Stomach (tissue), 9 donors: ENCODE measurements around the gene DNAH17. TPM values are rescaled to one million over a fixed set of nuclear protein-coding genes. Genes with fewer than 3 reads are reported as not detected.

Experiments
- DNase-seq, 2 donors: peaks; one replicate each; pipeline versions ENCODE4 v3.0.0 to v3.0.0-alpha.2; 2013 to 2019
- H3K27ac ChIP-seq, 5 donors: fragments of 200-600 bp in 4 of 5; sonication (generic) in 4 of 5; one replicate each; pipeline ENCODE4 v1.5.1; 2013 to 2019; ENCODE audit warnings: mild to moderate bottlenecking in 1 of 5, moderate library complexity in 1 of 5
- H3K27me3 ChIP-seq, 3 donors: fragments of 200-600 bp; sonication (generic); one replicate each; pipeline ENCODE4 v1.5.1; 2017 to 2019; ENCODE audit warnings: mixed run types in 1 of 3
- H3K36me3 ChIP-seq, 4 donors: fragments of 200-600 bp; sonication (generic); 1 replicate in 3 of 4; 2 replicates in 1 of 4; pipeline ENCODE4 v1.5.1; 2016 to 2019
- H3K4me1 ChIP-seq, 4 donors: fragments of 200-600 bp; sonication (generic); one replicate each; pipeline ENCODE4 v1.5.1; 2016 to 2019
- H3K4me3 ChIP-seq, 4 donors: fragments of 200-600 bp; sonication (generic) in 3 of 4; one replicate each; pipeline ENCODE4 v1.5.1; 2016 to 2019; ENCODE audit warnings: mild to moderate bottlenecking in 1 of 4
- H3K9me3 ChIP-seq, 4 donors: fragments of 200-600 bp; sonication (generic); one replicate each; pipeline ENCODE4 v1.5.1; 2016 to 2019
- EP300 ChIP-seq: sonication (generic); formaldehyde crosslinking; IDR thresholded peaks from one replicate; pipeline ENCODE4 v1.6.1; 2017; ENCODE audit warnings: antibody characterized with exemption
- POLR2A ChIP-seq, 4 donors: fragments of 450-650 bp; IDR thresholded peaks; one replicate each; pipeline ENCODE4 v1.6.1; 2016; ENCODE audit warnings: antibody characterized with exemption in 4 of 4, control low read depth in 2 of 4, mild to moderate bottlenecking in 1 of 4, moderate library complexity in 1 of 4
- POLR2AphosphoS5 ChIP-seq, 3 donors: sonication (generic); formaldehyde crosslinking; IDR thresholded peaks; one replicate each; pipeline ENCODE4 v1.6.1; 2016; ENCODE audit warnings: antibody characterized with exemption in 3 of 3
- WGBS, 5 donors: extraction: QIAGEN DNeasy Blood & Tissue Kit in 3 of 5; methylation state at CpG; one replicate each; pipeline versions ENCODE4 v1.1.5 to v1.1.7; 2013 to 2018; 5-methylcytosine and 5-hydroxymethylcytosine counted together
- intact Hi-C: fragments of 100-400 bp; cut with DNase I; formaldehyde crosslinking; loops from one replicate; pipeline ENCODE4 v1.15.1; 2023; ENCODE audit warnings: low total_unique reads
- polyA plus RNA-seq, 3 donors: library from polyadenylated mRNA; stranded (reverse); fragments of 200-250 nt; gene quantifications; one replicate each; pipeline ENCODE4 v1.2.3, GENCODE V29; 2013
- total RNA-seq, 5 donors: library from RNA; depleted of rRNA; stranded (reverse); fragments of >200 nt; gene quantifications; one replicate each; pipeline versions ENCODE4 v1.1.0 to v1.2.3, GENCODE V29; 2014 to 2016
- TF ChIP-seq, protein P1 (sequence below), 7 experiments: fragments of 450-650 bp in 4 of 7; fragments of 200-600 bp in 3 of 7; sonication (generic) in 3 of 7; IDR thresholded peaks; one replicate each; pipeline ENCODE4 v1.5.1; 2016 to 2019; ENCODE audit warnings: antibody characterized with exemption in 7 of 7, control low read depth in 2 of 7, mild to moderate bottlenecking in 1 of 7
- donor health status: healthy with polysubstance abuse.
- donor health status: Bipolar disorder and iron deficiency.
- donor health status: healthy.

DNAH17 gene
- total and polyA plus RNA-seq, 8 donors, result 0.03 to 2.4 (median 0.45) TPM; not detected in 5

DNA sequence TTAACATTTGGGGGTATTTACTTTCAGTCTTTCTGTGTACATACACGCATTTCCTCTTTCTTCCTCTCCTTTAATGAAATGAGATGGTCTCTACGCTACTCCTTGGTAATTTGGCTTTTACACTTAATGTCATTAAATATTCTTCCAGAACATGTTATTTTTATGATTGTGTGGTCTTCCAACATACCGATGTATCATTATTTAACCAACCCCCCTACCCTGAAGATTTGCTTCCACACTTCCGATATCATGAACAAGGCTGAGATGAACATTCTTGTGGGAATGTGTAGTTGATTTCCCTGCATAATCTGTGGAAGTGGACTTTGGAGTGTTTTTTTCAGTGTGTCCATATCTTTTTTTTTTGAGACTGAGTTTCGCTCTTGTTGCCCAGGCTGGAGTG is 201.0 kb downstream of the DNAH17 start:
- 73 to 84% (median 76%) methylated on average over 5 of the region's 5 CpGs for WGBS, 5 donors
- no peaks in the 10 kb centered on the region for H3K27me3 ChIP-seq
- H3K4me1 ChIP-seq, result peaks cover 19 to 45% (median 32%) of the 10 kb centered on the region in 4 donors
- intact Hi-C loops, result loop anchor here (10.0 kb wide), 1 partner anchor 49 kb away; no protein-coding TSS in a partner anchor
- H3K9me3 ChIP-seq, result no peaks in the 10 kb centered on the region
- H3K27ac ChIP-seq, result peak overlapping the region in 4 of 5 donors; percentile 20 to 95 (median 86)
- peaks cover 0 to 3% (median 0%) of the 10 kb centered on the region in 4 donors for H3K36me3 ChIP-seq
- no peak overlapping the region for H3K4me3 ChIP-seq
- no peak for TF ChIP-seq POLR2AphosphoS5 (IDR thresholded peaks at IDR 0.05)
- TF ChIP-seq EP300, result no peak
- TF ChIP-seq, protein P1, sequence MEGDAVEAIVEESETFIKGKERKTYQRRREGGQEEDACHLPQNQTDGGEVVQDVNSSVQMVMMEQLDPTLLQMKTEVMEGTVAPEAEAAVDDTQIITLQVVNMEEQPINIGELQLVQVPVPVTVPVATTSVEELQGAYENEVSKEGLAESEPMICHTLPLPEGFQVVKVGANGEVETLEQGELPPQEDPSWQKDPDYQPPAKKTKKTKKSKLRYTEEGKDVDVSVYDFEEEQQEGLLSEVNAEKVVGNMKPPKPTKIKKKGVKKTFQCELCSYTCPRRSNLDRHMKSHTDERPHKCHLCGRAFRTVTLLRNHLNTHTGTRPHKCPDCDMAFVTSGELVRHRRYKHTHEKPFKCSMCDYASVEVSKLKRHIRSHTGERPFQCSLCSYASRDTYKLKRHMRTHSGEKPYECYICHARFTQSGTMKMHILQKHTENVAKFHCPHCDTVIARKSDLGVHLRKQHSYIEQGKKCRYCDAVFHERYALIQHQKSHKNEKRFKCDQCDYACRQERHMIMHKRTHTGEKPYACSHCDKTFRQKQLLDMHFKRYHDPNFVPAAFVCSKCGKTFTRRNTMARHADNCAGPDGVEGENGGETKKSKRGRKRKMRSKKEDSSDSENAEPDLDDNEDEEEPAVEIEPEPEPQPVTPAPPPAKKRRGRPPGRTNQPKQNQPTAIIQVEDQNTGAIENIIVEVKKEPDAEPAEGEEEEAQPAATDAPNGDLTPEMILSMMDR (IDR thresholded peaks at IDR 0.05), result no peak
- TF ChIP-seq POLR2A (IDR thresholded peaks at IDR 0.05), result no peak
- no peak for DNase-seq

DNA sequence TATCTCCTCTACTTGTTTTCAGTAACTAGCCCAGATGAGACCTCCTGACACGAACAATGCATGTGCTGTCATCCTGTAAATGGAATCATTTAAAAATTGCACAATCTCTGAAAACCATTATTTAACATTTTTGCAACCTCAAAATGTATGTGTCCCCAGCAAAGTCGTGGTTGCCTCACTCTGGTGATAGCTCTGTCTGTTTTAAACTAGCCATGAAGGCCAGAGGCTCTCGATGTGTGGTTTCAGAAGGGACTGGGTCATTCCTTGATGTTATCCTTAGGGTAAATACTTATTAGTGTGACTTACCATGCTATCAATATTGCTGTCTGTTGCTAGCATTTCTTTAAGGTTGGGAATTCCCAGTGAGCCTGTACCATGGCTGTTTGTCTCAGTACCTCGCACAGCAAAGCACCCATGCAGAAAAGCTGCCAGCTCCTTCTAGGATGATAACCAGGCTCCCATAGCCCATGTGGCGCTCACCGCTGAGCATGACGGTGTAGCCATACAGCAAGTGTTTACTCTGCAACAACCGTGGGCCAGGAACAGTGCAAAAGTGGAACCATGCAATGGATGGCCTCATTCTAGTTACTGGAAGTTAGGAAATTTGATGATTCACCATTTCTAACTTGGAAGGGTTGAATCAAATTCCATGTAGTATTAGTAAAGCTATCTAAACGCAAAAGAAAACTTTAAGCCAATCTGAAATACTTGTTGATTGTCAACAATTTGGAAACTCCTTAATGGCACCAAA is 201.6 kb downstream of the DNAH17 start:
- intact Hi-C loops, result loop anchor here (10.0 kb wide), 1 partner anchor 49 kb away; no protein-coding TSS in a partner anchor
- TF ChIP-seq POLR2A (IDR thresholded peaks at IDR 0.05) (no peak), POLR2AphosphoS5 (IDR thresholded peaks at IDR 0.05) (peak; percentile 58 to 97 (median 75)), EP300 (peak; percentile 78)
- TF ChIP-seq, protein P1 (IDR thresholded peaks at IDR 0.05), result no peak
- peak overlapping the region; percentile 31 to 95 (median 77) for H3K27ac ChIP-seq
- no peaks in the 10 kb centered on the region for H3K9me3 ChIP-seq
- 37 to 54% (median 46%) methylated on average over 9 of the region's 9 CpGs for WGBS, 5 donors
- peaks cover 15 to 39% (median 26%) of the 10 kb centered on the region in 4 donors for H3K4me1 ChIP-seq
- no peak for DNase-seq
- no peaks in the 10 kb centered on the region for H3K36me3 ChIP-seq
- H3K27me3 ChIP-seq, result no peaks in the 10 kb centered on the region
- no peak overlapping the region for H3K4me3 ChIP-seq

DNA sequence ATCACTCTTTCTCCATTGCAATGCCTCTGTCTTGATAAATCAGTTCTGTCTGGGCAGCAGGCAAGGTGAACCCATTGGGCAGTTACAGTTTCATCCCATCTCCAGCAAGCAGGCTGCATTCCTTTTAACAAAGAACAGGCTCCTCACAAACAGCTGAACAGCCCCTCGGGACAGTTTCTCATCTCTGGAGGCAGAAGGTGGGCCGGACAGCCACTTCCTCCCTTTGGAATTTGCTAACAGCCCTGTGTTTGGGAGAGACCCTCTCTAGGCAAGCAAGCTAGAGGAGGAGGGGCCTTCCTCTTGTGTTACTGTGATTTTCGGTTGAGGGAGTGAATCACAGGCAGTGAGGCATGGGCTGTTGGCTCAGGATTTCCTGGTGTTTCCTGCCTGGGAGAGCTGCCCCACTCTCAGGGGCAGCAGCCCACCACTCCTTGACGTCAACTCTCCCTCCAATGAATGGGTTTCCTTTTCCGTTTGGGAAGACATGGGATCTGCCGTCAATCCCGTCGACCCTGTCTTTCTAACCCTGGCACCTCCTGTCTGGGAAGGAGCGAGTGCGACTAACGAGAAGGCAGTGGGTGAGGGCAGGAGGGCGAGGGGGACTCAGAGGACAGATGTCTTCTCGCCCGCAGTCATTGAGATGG is 202.4 kb downstream of the DNAH17 start:
- H3K27me3 ChIP-seq, result no peaks in the 10 kb centered on the region
- DNase-seq, result no peak
- peaks cover 8 to 31% (median 18%) of the 10 kb centered on the region in 4 donors for H3K4me1 ChIP-seq
- TF ChIP-seq POLR2AphosphoS5 (IDR thresholded peaks at IDR 0.05) (peak in 1 of 3 donors; percentile 38), POLR2A (IDR thresholded peaks at IDR 0.05) (no peak), EP300 (no peak)
- TF ChIP-seq, protein P1 (IDR thresholded peaks at IDR 0.05), result no peak
- WGBS, 5 donors, result 65 to 71% (median 68%) methylated on average over 12 to 14 of the region's 14 CpGs
- H3K9me3 ChIP-seq, result no peaks in the 10 kb centered on the region
- intact Hi-C loops, result loop anchor here (10.0 kb wide), 1 partner anchor 50 kb away; no protein-coding TSS in a partner anchor
- H3K36me3 ChIP-seq, result no peaks in the 10 kb centered on the region
- peak overlapping the region; percentile 31 to 95 (median 77) for H3K27ac ChIP-seq
- H3K4me3 ChIP-seq, result no peak overlapping the region

DNA sequence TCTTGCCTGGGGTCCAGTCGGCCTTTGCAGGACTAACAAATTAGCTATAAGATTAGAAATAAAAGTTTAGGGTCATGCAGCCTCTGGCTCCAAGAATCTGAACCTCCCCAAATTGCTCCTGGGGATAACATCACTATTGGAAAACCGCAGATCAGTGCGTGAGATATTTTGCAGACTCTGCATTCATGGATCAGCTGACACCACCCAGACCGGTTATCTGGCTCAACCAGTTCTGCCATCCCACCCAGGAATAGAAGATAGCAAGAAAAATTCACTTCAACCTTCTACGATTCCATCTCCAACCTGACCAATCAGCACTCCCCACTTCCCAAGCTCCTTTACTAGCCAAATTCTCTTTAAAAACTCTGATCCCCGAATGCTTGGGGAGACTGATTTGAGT is 203.0 kb downstream of the DNAH17 start:
- 49 to 72% (median 59%) methylated on average over 5 to 6 of the region's 6 CpGs for WGBS, 5 donors
- Histone ChIP-seq H3K27me3 (no peaks in the 10 kb centered on the region), H3K4me1 (peaks cover 2 to 25% (median 12%) of the 10 kb centered on the region in 4 donors), H3K27ac (peak overlapping the region in 3 of 5 donors; percentile 70 to 95 (median 94)), H3K9me3 (no peaks in the 10 kb centered on the region), H3K4me3 (no peak overlapping the region), H3K36me3 (no peaks in the 10 kb centered on the region)
- no peak for DNase-seq
- TF ChIP-seq EP300 (no peak), POLR2A (IDR thresholded peaks at IDR 0.05) (no peak), POLR2AphosphoS5 (IDR thresholded peaks at IDR 0.05) (no peak)
- TF ChIP-seq, protein P1 (IDR thresholded peaks at IDR 0.05), result no peak
- intact Hi-C loops, result loop anchor here (10.0 kb wide), 1 partner anchor 51 kb away; no protein-coding TSS in a partner anchor
